OCI-M1 (cell line): ENCODE data around the gene FOXR1.
"Not testable (repeated sequence)": the region's sequence is repeated elsewhere in the genome, so short reads cannot be mapped to it uniquely, and the experiment has no call there.

ENCODE experiments used
- DNase-seq: peaks from one replicate; lab custom pipeline; 2025; lab: John Stamatoyannopoulos, UW

The FOXR1 gene

DNA sequence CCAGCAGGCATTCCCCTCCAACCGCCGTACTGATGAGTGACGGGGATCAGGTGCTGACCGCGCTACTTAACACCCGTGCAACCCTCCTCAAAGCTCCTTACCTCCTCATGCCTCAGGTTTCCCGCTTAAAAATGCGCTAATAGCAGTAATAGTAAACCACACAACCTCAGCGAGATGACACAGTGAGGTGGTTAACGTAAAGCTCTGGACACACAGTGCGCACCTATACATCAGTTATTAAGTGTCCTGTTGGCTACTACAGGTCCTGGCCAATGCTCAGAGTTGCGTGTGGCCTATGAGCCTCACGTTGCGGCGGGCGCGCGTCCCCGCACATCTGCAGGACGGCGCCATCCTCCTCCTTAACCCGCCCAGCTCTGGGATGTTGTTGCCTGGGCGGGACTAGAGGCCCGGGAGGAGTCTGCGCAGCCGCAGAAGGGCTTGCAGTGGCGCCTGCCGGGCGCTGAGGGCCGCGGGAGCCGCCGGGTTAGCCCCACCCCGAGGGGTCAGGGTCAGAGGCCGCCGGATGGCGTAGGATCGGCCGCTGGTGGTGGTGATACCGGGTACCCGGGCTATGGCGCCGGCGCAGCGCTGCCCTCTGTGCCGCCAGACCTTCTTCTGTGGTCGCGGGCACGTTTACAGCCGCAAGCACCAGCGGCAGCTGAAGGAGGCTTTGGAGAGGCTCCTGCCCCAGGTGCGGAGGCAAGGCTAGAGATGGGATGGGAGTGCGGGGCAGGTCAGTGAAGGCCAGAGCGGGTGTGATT lies 26.2 kb downstream of the FOXR1 start, which contains the start of gene CENATAC:
Gene CENATAC (plus strand): TSS at position 512 of the 761 bp plus-strand sequence. CDS start 60 bp downstream, at position 572.
- peak; percentile 99 for DNase-seq

DNA sequence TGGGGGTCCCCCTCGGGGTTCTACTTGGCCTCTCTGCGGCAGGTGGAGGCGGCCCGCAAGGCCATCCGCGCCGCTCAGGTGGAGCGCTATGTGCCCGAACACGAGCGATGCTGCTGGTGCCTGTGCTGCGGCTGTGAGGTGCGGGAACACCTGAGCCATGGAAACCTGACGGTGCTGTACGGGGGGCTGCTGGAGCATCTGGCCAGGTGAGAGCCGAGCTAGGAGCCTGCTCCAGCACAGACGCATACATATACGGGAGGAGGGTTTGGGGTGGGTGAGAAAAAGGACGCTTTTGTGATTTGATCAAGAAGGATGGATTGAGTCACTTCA lies 26.8 kb downstream of the FOXR1 start:
- DNase-seq = no peak

DNA sequence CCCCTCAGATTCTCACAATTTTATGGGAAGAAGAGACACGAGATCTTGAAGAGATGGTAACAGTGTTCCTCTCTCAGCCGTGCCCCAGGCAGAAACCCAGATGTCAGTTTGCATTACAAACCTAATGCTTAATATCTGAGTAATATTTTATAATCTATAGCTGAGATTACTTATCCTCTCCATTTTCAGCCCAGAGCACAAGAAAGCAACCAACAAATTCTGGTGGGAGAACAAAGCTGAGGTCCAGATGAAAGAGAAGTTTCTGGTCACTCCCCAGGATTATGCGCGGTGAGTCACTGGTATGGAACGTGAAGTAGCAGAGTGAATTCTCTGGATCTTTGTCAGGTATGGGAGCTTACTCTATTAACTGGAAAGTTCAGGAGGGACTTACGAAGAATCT lies 27.3 kb downstream of the FOXR1 start:
- no peak for DNase-seq

- DNase-seq = no peak
Observed at GRCh38 chr11:119000906-119001305, 29.3 kb downstream of the FOXR1 start.

DNA sequence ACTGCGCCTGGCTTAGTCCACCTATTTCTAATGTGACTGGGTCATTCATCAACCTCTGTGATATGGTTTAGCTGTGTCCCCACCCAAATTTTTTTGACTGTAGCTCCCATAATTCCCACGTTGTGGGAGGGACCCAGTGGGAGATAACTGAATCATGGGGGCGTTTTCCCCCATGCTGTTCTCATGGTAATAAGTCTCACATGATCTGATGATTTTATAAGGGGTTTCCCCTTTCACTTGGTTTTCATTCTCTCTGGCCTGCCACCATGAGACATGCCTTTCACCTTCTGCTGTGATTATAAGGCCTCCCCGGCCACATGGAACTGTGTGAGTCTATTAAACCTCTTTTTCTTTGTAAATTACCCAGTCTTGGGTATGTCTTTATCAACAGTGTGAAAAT lies 35.1 kb downstream of the FOXR1 start:
- no peak for DNase-seq

DNA sequence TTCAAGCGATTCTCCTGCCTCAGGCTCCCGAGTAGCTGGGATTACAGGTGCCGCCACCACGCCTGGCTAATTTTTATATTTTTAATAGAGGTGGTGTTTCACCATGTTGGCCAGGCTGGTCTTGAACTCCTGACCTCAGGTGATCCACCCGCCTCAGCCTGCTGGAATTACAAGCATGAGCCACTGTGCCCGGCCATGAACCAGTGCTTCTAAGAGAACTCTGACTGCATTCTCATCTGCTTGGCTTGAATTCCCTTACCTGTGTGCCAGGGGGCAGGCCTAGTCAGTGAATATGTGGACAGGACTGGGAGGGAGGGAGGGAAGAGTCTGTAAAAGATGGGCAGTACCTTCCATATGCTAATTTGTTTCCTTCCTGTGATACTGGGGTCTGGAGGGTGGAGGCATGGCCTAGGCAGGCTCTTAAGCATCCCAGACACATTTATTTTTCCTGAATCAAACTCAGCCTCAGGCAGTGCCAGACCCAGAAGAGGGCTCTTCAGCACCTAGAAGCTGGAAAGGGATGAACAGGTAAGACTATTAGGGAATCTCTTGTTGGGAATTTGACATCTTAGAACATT lies 40.0 kb downstream of the FOXR1 start:
- DNase-seq = no peak

DNA sequence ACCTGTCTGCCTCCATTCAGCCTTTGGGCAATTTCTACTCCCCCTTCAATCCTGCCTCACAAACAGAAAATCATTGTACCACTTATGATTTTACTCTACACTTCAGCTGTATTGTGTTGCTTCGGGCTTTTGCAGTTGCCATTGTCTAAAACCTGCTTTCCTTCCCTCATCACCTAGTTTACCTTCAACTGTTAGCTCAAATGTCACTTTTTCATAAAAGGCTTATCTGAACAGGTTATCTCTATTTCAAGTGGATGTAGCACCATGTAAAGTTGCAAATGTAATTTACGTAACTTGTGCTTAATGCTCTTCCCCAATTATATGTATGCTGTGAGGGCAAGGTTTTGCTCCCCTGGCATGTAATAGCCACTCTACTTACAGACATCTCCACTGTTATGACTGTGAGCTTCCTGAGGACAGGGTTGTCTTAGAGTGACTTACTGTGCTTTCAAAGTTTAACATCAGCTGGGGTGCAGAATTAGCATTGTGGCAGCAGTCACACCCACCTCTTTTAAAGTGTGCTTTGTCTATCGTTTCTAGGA lies 41.1 kb downstream of the FOXR1 start:
- no peak for DNase-seq

GRCh38 chr11:119014209-119014924 lies 42.8 kb downstream of the FOXR1 start:
- DNase-seq = no peak

- peak; percentile 27 for DNase-seq
Observed at GRCh38 chr11:119015054-119015611, 43.6 kb downstream of the FOXR1 start.

DNA sequence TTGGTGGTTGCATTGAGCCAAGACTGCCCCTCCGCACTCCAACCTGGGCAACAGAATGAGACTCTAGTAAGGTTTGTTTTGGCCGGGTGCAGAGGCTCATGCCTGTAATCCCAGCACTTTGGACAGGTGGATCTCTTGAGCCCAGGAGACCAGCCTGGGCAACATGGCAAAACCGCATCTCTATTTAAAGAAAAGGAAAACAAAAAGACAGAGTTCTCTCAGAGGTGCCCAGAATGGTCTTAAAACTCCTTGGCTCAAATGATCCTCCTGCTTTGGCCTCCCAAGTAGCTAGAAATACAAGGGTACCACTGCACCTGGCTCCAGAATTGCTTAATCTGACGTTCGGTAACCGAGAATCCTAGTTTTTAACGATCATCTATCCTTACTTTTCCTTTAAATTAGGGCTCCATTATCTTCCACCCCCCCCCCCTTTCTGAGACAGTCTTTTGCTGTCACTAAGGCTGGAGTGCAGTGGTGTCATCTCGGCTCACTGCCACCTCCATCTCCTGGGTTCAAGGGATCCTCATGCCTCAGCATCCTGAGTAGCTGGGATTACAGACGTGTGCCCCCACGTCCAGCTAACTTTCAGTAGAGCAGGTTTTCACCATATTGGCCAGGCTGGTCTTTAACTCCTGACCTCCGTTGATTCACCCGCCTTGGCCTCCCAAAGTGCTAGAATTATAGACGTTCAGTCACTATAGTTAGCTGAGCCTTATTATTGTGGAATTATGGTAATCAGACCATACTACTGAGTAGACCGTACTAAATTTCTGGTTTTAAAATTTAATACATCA lies 44.9 kb downstream of the FOXR1 start:
- DNase-seq = no peak

DNA sequence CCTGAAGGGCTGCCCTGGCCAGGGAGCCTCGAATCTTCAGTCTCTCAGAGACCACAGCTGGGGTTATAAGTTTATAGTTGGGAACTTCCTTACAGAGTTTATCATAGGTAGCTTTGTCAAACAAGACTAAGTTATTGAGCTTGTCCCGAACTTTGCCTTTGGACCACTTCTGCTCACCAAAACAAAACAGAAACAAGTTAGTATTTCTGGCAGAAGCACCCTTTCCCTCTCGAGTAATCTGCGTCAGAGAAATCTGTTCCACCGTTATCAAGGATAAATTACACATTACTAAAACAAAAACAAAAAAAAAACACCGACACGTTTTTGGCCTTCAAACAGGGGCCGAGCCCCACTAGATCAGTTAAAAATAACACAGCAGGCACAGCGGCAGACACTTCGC lies 45.8 kb downstream of the FOXR1 start:
- DNase-seq = not testable (repeated sequence)

- DNase-seq = peak; percentile 99
Observed at GRCh38 chr11:119018074-119018938, 46.7 kb downstream of the FOXR1 start, which contains the start of the genes RPS25 and TRAPPC4. RPS25 (minus strand) TSS chr11:119018343; CDS start chr11:119018284, 59 bp downstream. TRAPPC4 (plus strand) TSS chr11:119018766; CDS start chr11:119018796, 30 bp downstream.

GRCh38 chr11:119019996-119020395 lies 48.4 kb downstream of the FOXR1 start:
- DNase-seq = no peak

GRCh38 chr11:119021631-119022030 lies 50.1 kb downstream of the FOXR1 start:
- no peak for DNase-seq

GRCh38 chr11:119023741-119024140 lies 52.2 kb downstream of the FOXR1 start:
- DNase-seq = no peak

- peak; percentile 96 for DNase-seq
Observed at GRCh38 chr11:119024430-119025098, 53.0 kb downstream of the FOXR1 start.

GRCh38 chr11:119025099-119025473 lies 53.5 kb downstream of the FOXR1 start:
- DNase-seq = no peak

GRCh38 chr11:119025541-119025940 lies 54.0 kb downstream of the FOXR1 start:
- DNase-seq = no peak

- DNase-seq = no peak
Observed at GRCh38 chr11:119025978-119026766, 54.6 kb downstream of the FOXR1 start.
